ENCODE results near the gene RNF8.
A peak's percentile ranks its signal among the peaks of the same experiment; 100 is the strongest.
"Not testable (repeated sequence)": the region's sequence is repeated elsewhere in the genome, so short reads cannot be mapped to it uniquely, and the experiment has no call there.

The RNF8 gene, protein sequence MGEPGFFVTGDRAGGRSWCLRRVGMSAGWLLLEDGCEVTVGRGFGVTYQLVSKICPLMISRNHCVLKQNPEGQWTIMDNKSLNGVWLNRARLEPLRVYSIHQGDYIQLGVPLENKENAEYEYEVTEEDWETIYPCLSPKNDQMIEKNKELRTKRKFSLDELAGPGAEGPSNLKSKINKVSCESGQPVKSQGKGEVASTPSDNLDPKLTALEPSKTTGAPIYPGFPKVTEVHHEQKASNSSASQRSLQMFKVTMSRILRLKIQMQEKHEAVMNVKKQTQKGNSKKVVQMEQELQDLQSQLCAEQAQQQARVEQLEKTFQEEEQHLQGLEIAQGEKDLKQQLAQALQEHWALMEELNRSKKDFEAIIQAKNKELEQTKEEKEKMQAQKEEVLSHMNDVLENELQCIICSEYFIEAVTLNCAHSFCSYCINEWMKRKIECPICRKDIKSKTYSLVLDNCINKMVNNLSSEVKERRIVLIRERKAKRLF

DNA sequence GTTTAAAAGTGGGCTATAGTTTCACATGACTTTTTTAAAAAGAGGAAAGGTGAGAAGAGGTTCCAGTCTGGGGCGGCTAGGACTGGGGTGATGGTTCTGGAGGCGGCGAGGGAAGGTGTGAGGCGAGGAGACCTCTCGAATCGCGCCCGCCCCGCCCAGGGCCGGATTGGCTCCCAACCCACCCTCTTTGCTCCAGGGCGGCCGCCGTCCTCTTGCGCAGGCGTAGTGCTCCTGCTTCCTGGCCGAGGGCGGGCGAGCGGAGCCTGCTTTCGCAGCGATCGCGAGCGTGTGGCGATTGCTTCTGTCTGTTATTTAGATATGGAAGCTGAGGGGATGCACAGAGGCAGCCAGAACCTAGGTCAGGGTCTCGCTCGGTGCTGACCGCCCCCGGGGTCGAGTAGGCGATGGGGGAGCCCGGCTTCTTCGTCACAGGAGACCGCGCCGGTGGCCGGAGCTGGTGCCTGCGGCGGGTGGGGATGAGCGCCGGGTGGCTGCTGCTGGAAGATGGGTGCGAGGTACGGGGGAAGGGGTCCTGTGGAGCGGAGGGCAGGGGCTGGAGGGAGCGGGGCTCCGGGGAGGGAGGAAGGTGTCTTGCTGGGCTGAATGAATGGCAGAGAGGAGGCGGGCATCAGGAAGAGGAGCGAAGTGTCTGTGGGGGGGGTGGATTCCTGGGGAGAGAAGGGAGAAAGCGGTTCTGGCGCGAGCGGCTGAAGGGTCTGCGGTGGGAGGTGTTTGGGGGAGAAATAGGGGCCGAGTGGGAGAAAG lies at the start of gene RNF8:
Gene RNF8, plus strand, starts transcription at position 223 of the 765 bp plus-strand sequence. Its CDS starts 182 bp downstream, at position 405.
- peak; percentile 91 for DNase-seq (ENCODE audit: low spot score)

DNA sequence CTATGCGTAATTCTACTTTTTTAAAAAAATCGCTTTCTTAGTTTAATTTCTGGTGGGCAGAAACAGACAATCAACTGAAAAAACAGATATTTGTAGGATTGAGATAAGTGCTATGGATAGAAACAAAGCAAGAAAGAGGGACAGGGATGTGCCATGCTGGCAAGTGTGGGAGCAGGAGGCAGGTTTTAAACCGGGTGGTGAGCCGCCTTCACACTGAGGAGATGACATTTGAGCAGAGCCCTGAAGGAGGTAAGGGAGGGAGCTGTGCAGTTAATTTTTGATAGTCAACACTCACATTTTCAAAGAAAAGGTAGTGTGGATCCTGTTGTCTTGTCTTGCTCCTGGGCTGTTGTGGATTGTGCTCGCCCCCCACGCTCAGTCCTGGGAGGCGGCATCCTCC lies 49.0 kb upstream of the RNF8 start:
- no peak for DNase-seq (ENCODE audit: low spot score)

DNA sequence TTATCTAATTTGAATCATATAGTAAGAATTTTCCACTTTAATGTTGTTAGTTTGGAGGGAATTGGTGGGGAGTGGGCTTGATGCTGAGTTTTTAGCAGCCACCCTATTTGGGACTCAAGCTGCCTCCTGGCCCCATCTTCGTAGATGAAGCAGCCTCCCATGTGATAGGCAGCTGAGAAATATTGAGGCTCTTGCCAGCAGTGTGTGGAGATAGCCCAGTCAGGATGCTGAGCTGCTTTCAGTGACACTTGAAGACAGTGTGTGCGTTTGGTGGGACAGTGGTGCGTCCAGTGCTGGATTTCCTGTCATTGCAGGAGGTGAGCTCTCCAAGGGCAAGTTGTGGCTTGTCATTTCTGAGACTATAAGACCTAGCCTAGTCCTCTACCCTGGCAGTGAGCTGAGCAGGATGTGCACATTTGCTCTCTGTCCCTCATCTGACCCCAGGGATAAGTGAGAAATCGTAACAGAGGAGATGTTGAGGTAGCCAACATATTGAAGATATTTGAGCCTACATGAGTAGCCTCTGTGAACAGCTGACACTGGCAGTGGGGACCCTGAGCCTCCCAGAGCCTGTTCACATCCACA lies 47.9 kb upstream of the RNF8 start:
- no peak for DNase-seq (ENCODE audit: low spot score)

DNA sequence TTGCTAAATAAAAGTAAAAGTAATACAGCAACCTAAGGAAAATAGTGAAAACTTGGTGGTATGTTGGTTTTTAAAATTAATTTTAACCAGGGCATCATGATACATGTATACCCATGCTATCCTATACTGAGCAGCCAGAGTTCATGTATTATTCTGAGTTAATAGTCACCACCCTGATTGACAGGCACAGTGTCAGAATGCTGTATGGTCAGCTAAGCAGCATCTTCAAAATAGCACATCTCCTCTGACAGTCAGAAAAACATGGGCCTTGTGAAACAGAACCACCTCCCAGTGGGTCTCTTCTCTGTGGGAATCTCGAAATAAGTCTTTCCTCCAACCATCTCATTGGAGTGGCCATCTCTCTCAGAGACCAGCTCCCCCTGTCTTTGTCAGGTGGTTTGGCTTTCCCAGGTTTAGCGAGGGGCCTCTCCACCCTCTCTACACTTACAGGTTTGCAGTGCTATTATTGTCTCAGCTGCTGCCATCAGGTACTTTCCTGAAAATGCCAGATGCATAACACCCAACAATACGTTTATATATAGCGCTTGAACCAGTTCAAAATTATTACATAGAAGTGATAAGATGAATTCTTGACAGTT lies 47.1 kb upstream of the RNF8 start:
- no peak for DNase-seq (ENCODE audit: low spot score)

DNA sequence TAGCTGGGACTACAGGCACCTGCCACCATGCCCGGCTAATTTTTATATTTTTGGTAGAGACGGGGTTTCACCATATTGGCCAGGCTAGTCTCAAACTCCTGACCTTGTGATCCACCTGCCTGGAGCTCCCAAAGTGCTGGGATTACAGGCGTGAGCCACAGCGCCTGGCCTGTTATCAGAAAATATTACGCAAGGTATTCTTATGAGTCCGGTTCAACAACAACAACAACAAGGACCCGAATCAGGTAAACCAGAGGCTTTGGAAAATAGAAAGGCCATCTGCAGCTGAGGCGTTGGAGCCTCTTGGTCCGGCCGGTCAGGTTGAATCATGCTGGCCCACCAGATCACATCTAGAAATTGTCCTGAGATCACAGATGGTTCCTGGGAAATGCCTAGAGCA lies 46.3 kb upstream of the RNF8 start:
- DNase-seq (ENCODE audit: low spot score): not testable (repeated sequence)

DNA sequence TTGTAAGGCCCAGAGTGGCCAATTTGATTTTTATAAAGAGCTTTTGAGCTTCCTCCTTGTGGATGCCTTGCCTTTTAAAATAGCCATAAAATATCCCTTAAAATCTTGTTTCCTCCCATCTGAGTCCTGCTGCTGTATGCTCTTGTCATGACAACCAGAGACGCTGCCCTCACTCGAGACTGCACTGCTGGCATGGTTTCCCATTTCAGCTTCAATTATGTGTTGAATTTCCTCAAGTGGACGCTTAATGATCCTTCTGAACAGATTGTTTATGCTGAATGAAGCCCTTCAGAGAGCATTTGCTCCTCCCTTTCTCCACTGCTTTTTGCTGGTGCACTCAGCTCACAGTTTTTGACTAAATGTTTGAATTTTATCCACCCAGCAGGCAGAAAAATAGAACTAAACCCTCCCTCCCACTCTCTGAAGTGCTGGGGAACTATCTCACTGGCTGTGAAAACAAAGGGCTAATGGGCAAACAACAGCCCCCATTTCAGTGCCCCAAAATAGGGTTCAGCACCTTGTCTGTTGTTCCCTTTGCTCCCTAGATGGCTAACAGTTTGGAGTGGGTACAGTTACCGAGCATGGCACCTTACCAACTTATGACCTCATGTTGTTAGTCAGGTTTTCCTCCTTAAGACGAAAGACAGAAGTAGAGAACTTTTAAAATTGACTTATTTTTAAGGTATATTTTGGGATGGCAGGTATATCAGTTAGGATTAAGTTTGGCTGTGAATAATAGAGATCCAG lies 45.5 kb upstream of the RNF8 start:
- peak; percentile 43 for DNase-seq (ENCODE audit: low spot score)

DNA sequence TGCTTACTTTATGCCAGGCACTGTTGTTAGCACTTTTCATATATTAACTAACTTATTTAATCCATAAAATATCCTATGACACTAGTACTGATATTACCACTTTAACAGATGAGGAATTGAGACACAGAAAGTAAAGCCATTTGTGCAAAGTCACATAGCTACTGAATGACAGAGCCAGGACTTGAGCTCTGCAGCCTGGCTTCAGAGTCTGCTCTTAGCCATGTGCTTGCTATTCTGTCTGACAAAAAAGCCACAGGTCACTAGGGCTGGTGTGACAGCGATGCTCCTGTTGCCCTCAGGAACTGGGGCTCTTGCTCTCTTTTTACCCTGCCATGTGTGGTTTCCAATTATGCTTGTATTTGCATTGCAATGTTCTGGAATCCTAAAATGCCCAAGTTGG lies 44.7 kb upstream of the RNF8 start:
- DNase-seq (ENCODE audit: low spot score): no peak

DNA sequence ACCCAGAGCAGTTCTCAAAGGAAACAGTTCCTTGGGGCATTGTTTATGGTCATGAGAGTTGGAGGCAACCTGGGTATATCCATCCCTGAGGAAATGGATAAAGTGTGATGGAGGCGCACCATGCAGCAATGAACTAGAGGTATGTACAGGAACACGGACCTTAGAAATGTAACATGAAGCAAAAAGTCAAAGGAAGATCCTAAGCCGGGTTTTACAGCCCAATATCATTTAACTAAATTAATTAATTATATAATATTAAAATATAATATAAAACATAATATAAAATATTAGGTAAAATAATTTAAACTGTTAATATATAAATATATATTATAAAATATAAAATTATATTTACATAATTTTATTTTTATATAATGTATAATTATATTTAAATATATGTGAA lies 44.1 kb upstream of the RNF8 start:
- DNase-seq (ENCODE audit: low spot score): no peak

DNA sequence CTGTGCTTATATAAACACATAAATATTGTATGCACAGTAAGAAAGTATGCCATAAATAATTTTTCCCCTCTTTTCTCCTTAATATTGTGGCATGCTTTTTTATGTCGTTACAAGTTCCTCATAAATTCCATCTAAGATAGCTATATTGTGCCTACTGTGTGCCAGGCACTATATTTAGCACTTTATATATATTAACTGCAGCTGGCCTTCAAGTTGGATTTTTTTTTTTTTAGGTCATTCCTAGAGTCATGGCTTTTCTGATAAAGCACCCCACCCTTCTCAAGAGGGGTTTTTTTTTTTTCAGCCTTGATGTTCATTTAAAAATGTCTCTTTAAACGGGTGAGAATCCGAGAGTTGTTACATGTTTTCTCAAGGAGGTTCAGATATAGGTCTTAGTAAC lies 42.8 kb upstream of the RNF8 start:
- no peak for DNase-seq (ENCODE audit: low spot score)

DNA sequence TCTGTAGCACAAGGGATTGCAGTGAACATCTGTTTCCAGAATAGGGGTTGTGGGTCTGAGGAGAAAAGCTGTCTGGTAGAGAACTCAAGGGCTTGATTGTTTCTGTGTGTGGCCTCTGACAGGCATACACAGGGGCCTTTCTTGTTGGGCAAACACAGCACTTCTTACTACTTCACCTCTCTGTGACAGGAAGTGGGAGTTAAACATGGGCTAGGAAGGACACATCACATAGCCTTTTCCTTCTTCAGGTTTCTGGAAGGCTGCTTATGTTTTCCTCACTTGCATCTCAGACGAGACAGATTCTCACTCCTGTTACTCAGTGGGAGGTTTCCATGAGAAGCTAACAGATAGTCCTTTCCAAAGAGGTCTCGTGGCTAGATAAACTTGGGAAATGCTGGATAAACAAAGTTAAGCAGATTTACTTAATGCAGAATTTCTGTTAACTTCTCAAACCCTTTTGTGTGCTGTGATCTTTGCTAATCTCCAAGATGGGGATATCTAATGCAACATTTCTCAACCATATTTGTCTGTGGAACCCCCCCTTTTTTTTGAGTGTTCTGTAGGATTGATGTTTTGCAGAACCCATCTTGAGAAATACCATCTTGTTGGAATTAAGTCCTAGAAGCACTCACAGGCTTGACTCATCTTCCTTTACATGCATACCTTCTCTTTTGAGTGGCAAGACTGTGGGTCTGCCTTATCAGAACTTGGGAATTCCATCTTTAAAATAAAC lies 41.9 kb upstream of the RNF8 start:
- DNase-seq (ENCODE audit: low spot score): peak; percentile 18

DNA sequence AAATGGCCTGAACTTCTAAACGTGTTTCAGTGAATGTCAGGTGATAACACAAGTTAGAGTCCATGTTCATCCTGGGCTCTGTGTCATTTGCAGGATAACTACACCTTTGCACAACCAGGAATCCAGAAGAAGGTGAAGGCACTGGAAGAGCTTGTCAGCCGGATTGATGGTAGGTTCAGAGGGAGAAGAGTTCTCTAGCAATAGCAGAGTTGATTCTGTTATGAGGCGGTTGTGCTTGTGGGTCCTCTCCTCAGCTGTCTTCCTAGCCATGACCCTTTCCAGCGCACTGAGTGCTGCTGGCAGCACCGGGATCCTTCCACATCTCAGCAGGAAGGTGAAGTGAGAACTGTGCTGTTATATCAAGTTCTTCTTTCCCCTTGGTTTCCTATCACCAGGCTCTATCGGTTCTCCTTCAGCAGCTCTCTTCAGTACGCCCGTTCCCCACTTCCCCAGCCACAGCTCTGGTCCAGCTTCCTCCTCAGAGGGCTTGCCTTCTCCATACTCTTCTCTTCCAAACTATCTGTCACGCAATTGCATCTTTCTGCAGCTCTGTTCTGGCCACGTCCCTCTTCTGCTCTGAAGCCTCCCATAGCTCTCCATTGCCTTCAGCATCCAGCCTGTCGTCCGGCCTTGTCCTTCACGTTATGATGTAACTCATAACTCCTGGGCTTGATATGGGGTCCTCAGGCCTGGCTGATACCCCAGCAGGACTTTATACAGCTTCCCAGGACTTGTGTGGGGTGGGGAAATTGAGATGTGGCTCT lies 39.9 kb upstream of the RNF8 start:
- DNase-seq (ENCODE audit: low spot score): no peak

DNA sequence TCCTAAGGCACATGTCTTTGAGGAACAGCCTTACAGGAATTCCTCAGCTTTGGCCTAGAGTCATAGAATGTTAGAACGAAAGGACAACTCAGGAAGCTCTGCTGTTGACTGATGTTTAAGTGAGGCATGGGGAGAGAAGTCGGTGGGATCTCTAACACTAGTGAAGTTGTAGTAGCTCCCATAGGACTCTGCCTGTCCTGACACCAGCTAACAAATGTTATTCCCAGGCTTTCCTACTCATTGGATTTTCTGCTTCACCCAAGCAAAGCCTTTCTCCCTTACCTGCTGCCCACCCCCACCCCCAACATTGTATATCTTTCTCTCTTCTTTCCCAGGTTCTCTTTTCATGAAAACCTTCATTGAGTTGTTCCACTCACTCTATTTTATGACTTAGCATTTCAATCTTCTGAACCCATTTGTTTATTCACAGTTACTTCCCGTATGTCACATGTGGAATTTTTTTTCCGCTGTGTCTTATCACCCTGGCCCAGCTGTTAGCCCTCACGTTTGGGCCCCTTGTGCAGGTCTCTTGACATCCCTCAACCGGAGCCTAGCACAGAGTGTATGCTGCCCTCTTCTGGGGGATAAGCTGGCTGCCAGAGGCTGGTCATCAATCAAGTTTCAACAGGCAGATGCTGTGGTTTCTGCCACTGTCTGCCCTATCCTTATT lies 39.2 kb upstream of the RNF8 start:
- peak; percentile 33 for DNase-seq (ENCODE audit: low spot score)

DNA sequence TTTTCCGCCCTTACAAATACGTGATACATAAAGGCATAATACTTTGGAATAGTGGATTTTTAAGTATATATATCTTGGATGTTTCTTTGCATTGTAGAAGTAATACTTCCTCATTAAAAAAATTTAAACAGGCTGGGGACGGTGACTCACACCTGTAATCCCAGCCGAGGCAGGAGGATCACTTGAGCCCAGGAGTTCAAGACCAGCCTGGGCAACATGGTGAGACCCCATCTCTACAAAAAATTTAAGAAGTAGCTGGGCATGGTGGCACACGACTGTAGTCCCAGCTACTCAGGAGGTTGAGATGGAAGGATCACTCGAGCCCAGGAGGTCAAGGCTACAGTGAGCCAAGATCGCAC lies 38.6 kb upstream of the RNF8 start:
- DNase-seq (ENCODE audit: low spot score): no peak

DNA sequence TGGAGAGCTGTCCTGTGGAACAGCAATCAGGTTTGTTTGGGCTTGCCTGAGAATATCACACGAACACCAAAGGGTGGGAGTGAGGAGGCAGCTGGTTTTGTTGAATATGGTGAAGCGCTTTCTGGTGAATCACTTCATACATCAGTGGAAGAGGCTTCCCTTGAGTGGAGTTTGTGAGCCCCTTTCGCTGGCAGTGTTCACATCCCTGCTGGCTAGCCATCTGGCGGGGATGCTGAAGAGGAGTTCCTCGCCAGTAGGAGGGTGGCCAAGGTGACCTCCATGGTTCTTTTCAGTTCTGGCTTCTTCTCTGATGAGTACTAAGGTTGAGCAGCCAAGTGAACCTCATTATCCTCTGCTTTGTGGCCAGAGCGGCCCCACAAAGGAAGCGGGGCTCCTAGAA lies 37.7 kb upstream of the RNF8 start:
- peak; percentile 38 for DNase-seq (ENCODE audit: low spot score)

DNA sequence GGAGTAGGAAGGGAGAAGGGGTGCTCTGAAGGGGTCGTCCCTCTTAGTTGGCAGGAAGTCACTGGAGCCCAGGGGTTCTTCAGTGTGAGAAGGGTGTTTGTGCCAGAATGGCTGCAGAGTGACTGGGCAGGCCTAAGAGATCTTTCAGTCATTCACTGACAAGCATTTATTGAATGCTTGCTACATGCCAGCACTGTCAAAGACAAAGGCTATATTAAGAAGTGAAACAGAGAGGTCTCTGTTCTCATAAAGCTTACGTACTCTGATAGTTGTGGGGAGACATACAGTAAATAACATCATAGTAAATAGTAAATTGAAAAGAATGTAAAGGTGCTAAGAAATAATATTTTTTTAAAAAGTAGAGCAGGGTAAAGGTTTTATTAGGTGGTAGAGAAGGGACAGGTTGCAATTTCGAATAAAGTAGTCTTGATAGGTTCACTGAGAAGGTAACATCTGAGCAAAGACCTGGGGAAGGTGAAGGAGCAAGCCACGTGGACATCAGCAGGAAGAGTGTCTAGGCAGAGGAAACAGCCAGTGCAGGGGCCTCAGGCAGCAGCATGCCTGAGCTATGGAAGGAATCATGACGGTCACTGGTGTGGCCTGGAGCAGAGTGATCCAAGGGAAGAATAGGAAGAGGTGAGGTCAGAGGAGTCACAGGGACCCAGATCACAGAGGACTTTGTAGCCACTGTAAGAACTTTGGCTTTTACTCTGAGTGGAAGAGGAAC lies 36.3 kb upstream of the RNF8 start:
- no peak for DNase-seq (ENCODE audit: low spot score)

DNA sequence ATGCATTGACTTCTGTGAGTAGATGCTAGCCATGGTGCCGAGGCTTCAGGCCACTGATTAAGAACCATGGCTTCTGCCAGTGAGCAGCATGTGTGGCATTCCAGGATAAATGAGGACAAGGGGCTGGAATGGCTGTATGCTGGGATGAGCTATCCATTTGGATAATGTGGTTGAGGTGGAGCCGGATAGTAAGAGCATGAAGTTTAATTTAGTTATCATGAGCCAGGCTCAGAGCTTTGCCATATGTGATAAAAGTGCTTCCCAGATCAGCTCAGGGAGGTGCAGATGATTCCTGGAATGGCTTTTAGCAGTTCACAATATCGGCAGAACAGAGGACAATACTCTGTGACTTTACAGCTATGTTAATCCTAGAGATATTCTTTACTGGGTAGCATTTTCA lies 34.6 kb upstream of the RNF8 start:
- peak; percentile 35 for DNase-seq (ENCODE audit: low spot score)

DNA sequence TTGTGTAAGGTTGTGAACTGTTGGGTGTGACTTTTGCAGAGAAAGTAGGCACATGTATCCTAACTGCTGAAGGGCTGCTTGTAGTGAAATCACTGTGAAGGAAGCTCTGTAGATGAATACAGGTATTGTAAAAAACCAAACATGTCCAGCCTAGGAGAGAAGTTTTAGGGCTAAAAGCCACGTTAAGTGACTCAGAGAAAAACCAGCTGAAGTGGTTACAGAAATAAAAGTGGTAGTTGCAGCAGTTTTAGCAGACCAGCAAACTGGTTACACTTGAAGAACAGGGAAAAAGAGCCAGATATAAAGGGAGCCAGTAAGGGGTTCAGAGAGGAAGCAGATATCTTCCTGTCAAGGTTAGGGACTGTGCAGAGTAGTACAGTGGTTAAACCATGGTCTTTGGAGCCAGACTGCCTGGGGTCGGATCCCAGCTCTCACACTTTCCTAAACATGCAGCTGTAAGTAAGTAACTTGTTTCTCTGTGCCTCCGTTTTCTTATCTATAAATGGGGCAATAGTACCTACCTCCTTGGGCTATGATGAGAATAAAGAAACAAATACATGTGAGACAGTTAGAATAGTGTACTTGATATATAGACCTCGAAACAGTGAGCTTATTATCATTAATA lies 33.8 kb upstream of the RNF8 start:
- no peak for DNase-seq (ENCODE audit: low spot score)

DNA sequence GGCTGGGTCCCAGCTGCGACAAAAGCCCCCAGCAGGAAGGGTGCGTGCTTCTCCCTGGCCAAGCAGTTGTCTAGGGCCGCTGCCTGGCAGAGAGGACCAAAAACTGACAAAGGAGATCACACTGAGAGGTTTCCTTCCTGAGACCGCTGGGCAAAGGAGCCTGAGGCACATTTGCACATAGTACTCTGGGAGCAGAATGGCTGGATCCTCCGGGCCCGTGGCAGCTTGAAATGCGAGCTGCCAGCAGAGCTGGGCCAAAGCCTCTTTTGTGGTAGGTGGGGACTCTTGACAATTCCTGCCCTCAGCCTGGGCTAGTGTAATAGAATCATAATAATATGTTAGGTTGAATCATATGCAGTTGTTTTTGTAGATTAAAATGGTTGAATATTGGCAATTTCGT lies 33.1 kb upstream of the RNF8 start:
- DNase-seq (ENCODE audit: low spot score): peak; percentile 25

DNA sequence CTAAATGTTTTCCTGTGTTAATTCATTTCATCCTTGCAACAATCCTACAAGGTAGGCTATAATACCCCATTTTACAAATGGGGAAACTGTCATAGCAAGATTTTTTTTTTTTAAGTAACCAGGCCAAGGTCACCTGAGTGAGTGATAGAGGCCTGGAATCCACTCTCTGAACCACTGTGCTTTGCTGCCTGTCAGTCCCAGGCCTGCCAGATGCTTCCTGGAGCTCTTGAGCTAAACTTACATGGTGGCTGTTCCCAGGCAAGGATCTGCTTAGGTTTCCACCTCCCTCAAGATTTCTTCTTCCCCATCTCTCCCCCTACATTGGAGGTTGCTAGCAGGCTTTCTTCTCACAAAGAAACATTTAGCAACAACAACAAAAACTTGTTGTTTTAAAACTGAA lies 32.7 kb upstream of the RNF8 start:
- DNase-seq (ENCODE audit: low spot score): no peak

Measured in Ammon's horn (tissue), 1 donor.